A549 (cell line): Measurements from ENCODE around the gene PLEKHB1. TPM values are rescaled to one million over a fixed set of nuclear protein-coding genes. Genes with fewer than 3 reads are reported as not detected.
A peak's percentile ranks its signal among the peaks of the same experiment; 100 is the strongest.

Experiments used
- ATAC-seq, 2 experiments: fragments of 200-7000 bp in 1 of 2; fragments of >200 bp in 1 of 2; cut with Nextera tagmentation in 1 of 2; cut with Tn5 transposase in 1 of 2; 3 replicates each; pipeline versions ENCODE4 v1.8.0 to v1.9.1; 2018 to 2020; ENCODE audit warnings: mild to moderate bottlenecking in 1 of 2, moderate library complexity in 1 of 2
- CTCF ChIA-PET: fragments of 300-600 bp; sonication (Branson Sonifier 250); formaldehyde crosslinking; extraction: SDS; loops from one replicate; lab custom pipeline; 2021; ENCODE audit warnings: antibody characterized with exemption, inconsistent platforms; lab: Yijun Ruan, JAX
- POLR2A ChIA-PET: fragments of 350-600 bp; formaldehyde crosslinking; extraction: SDS; loops from one replicate; lab custom pipeline; 2021; ENCODE audit warnings: antibody characterized with exemption, inconsistent platforms; lab: Yijun Ruan, JAX
- DNase-seq, 2 experiments: peaks; one replicate each; pipeline versions ENCODE4 v3.0.0 to v3.0.0-alpha.2; 2011 to 2016; ENCODE audit warnings: low read depth in 1 of 2, low spot score in 1 of 2
- FAIRE-seq: peaks from 2 replicates; lab custom pipeline; 2011; peaks lifted over from hg19 to GRCh38; lab: Jason Lieb, UNC
- H3K27ac ChIP-seq, 2 experiments: fragments of >200 bp; sonication (Bioruptor Twin); formaldehyde crosslinking; 3 replicates each; pipeline ENCODE4 v1.5.1; 2016 to 2017
- H3K4me1 ChIP-seq: fragments of >200 bp; sonication (Bioruptor Twin); formaldehyde crosslinking; 3 replicates; pipeline ENCODE4 v1.6.1; 2016
- H3K4me2 ChIP-seq: fragments of >200 bp; sonication (Bioruptor Twin); formaldehyde crosslinking; 3 replicates; pipeline ENCODE4 v1.6.1; 2016
- H3K4me3 ChIP-seq: fragments of >200 bp; sonication (Bioruptor Twin); formaldehyde crosslinking; 3 replicates; pipeline ENCODE4 v1.5.1; 2016
- H3K9me3 ChIP-seq: fragments of >200 bp; sonication (Bioruptor Twin); formaldehyde crosslinking; 3 replicates; pipeline ENCODE4 v1.6.1; 2016
- CHD4 ChIP-seq: fragments of 200-600 bp; sonication (generic); IDR thresholded peaks from 2 replicates; pipeline ENCODE4 v1.6.1; 2016; ENCODE audit warnings: antibody characterized with exemption, mild to moderate bottlenecking, borderline replicate concordance
- EHMT2 ChIP-seq: fragments of 200-600 bp; sonication (generic); IDR thresholded peaks from 2 replicates; pipeline ENCODE4 v1.6.1; 2016; ENCODE audit warnings: antibody characterized with exemption, low read depth, mild to moderate bottlenecking, moderate library complexity
- EP300 ChIP-seq, 2 experiments: fragments of >200 bp; sonication (Bioruptor Twin); formaldehyde crosslinking; IDR thresholded peaks; 2 replicates in 1 of 2; 3 replicates in 1 of 2; pipeline ENCODE4 v1.6.1; 2016 to 2017
- FOSB ChIP-seq: fragments of 250-450 bp; sonication (Bioruptor Pico); IDR thresholded peaks from 2 replicates; pipeline ENCODE4 v1.5.0; 2020; ENCODE audit warnings: mild to moderate bottlenecking, moderate library complexity
- FOXS1 ChIP-seq: fragments of 250-450 bp; sonication (Bioruptor Pico); IDR thresholded peaks from 2 replicates; pipeline ENCODE4 v1.5.0; 2020; ENCODE audit warnings: mild to moderate bottlenecking, moderate library complexity
- HEYL ChIP-seq: fragments of 250-450 bp; sonication (Bioruptor Pico); IDR thresholded peaks from 2 replicates; pipeline ENCODE4 v1.8.0; 2021; ENCODE audit warnings: mild to moderate bottlenecking, moderate library complexity
- JUN ChIP-seq, 2 experiments: fragments of >200 bp; sonication (Bioruptor Twin); formaldehyde crosslinking; IDR thresholded peaks; 2 replicates in 1 of 2; 3 replicates in 1 of 2; pipeline ENCODE4 v1.6.1; 2016 to 2017
- KDM1A ChIP-seq: fragments of 200-600 bp; sonication (generic); IDR thresholded peaks from 2 replicates; pipeline ENCODE4 v1.6.1; 2016; ENCODE audit warnings: low read depth, mild to moderate bottlenecking
- MAFK ChIP-seq: fragments of 450-650 bp; IDR thresholded peaks from 2 replicates; pipeline ENCODE4 v1.6.1; 2014; ENCODE audit not compliant: partially characterized antibody
- NPAS2 ChIP-seq: fragments of 250-450 bp; sonication (Bioruptor Pico); IDR thresholded peaks from 2 replicates; pipeline ENCODE4 v1.8.0; 2022; ENCODE audit warnings: mild to moderate bottlenecking, moderate library complexity, borderline replicate concordance
- NR3C1 ChIP-seq: fragments of >200 bp; sonication (Bioruptor Twin); formaldehyde crosslinking; IDR thresholded peaks from 3 replicates; pipeline ENCODE4 v1.6.1; 2017
- PHF8 ChIP-seq: fragments of 200-600 bp; sonication (generic); IDR thresholded peaks from 2 replicates; pipeline ENCODE4 v1.6.1; 2016; ENCODE audit warnings: low read depth, mild to moderate bottlenecking, antibody characterized with exemption, moderate library complexity, borderline replicate concordance
- POLR2AphosphoS2 ChIP-seq: conservative IDR thresholded peaks from 2 replicates; pipeline ENCODE4 v1.6.1; 2012; ENCODE audit warnings: low read length, improper control_type of control experiment, inconsistent platforms
- RNF2 ChIP-seq: fragments of 200-600 bp; sonication (generic); IDR thresholded peaks from 2 replicates; pipeline ENCODE4 v1.6.1; 2016; ENCODE audit warnings: low read depth, mild to moderate bottlenecking, antibody characterized with exemption, moderate library complexity, borderline replicate concordance
- ZNF302 ChIP-seq: fragments of 250-450 bp; sonication (Bioruptor Pico); IDR thresholded peaks from 2 replicates; pipeline ENCODE4 v1.9.0; 2021; ENCODE audit warnings: inconsistent platforms, mild to moderate bottlenecking, moderate library complexity
- WGBS: methylation state at CpG from one replicate; pipeline ENCODE4 v1.1.6; 2017; ENCODE audit errors: missing lambda C conversion rate; 5-methylcytosine and 5-hydroxymethylcytosine counted together
- polyA minus RNA-seq: library from RNA; depleted of rRNA, polyadenylated mRNA; stranded (reverse); fragments of >200 nt; gene quantifications from 2 replicates; pipeline ENCODE4 v1.2.3, GENCODE V29; 2011; rRNA and poly(A)+ RNA removed
- polyA plus RNA-seq, 4 experiments: library from polyadenylated mRNA; depleted of rRNA in 3 of 4; stranded (reverse); fragments of >200 nt; fragmentation: RNase III in 1 of 4; extraction: RNeasy Plus Mini Kit Qiagen cat#74134 plus additional on column Dnase treatment in 1 of 4; gene quantifications; 2 replicates in 3 of 4; 3 replicates in 1 of 4; pipeline ENCODE4 v1.2.3, GENCODE V29; 2011 to 2017
- TF ChIP-seq, protein P1 (sequence below): fragments of 200-600 bp; sonication (generic); IDR thresholded peaks from 2 replicates; pipeline ENCODE4 v1.6.1; 2016; ENCODE audit warnings: antibody characterized with exemption, mild to moderate bottlenecking, moderate library complexity
- TF ChIP-seq, protein P2 (sequence below): fragments of 250-450 bp; sonication (Bioruptor Pico); IDR thresholded peaks from 2 replicates; pipeline ENCODE4 v1.5.0; 2020; ENCODE audit warnings: low read depth, mild to moderate bottlenecking, moderate library complexity
- TF ChIP-seq, protein P3 (sequence below): fragments of >200 bp; sonication (Bioruptor Twin); formaldehyde crosslinking; IDR thresholded peaks from 3 replicates; pipeline ENCODE4 v1.5.1; 2016

Gene PLEKHB1, protein sequence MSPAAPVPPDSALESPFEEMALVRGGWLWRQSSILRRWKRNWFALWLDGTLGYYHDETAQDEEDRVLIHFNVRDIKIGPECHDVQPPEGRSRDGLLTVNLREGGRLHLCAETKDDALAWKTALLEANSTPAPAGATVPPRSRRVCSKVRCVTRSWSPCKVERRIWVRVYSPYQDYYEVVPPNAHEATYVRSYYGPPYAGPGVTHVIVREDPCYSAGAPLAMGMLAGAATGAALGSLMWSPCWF
- polyA plus RNA-seq (2011; rRNA removed) (0.85 and 0.97 TPM in 2 replicates), polyA plus RNA-seq (2017; fragmentation: RNase III; extraction: RNeasy Plus Mini Kit Qiagen cat#74134 plus additional on column Dnase treatment) (0.76 to 1.2 TPM (median 1.1 TPM) in 3 replicates), polyA minus RNA-seq (0.87 and 1.8 TPM in 2 replicates)
- polyA plus RNA-seq (2012; cell fraction: cytosol; rRNA removed) = 0.39 and 0.53 TPM in 2 replicates
- polyA plus RNA-seq (2012; cell fraction: nucleus; rRNA removed) = 0.40 and 0.60 TPM in 2 replicates

DNA sequence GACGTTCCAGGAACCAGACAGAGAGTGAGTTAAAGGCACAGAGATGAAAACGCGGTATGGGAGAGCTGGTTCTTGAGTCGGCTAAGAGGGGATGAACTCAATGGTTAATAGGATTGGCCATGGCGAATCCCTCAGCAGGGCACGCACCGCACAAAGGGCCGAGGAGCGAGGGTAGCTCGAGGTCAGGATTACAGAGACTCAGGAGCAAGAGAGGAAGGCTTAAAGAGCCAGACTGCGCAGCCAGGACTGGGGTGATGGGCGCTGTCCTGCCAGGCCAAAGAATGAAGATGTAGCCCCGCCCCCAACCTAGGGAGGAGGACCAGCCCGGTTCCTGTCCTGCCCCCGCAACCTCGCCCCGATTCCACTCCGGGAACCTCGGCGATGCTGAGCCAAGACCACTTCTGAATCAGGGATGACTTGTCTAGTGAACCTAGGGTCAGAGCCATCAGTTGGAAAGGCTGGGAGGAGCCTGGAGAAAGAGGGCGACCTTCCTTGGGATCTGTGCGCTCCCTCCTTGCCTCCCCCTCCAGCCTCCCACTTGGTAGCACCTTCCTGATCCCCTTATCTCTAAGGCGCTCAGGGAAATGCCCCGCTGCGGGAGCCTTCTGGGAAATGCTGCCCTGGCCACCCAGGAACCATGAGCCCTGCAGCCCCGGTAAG lies at the start of gene PLEKHB1:
Gene PLEKHB1 (plus strand): TSS at position 610 of the 660 bp plus-strand sequence. CDS start 28 bp downstream, at position 638.
- peak within 1 kb of the TSS; percentile 60 for H3K4me2 ChIP-seq
- ChIA-PET CTCF (interaction anchor here (0.6 to 8.7 kb wide), 6 partner anchors 15 to 253 kb away, joined by 3 to 81 read pairs (median 8); no protein-coding TSS in a partner anchor), POLR2A (no interaction called here)
- no peak for FAIRE-seq
- H3K9me3 ChIP-seq = no peaks in the 10 kb centered on the region
- 77% methylated on average over 26 of the region's 26 CpGs for WGBS
- no peak within 1 kb of the TSS for H3K27ac ChIP-seq
- H3K4me3 ChIP-seq = peak within 1 kb of the TSS; percentile 18; the same call in 1 of the 3 replicates
- TF ChIP-seq PHF8 (no peak), NPAS2 (CRISPR knock-in tag) (no peak), EHMT2 (no peak), NR3C1 (no peak), ZNF302 (CRISPR knock-in tag) (no peak), JUN (IDR thresholded peaks at IDR 0.05) (no peak), EP300 (IDR thresholded peaks at IDR 0.05) (no peak)
- TF ChIP-seq, protein P1, sequence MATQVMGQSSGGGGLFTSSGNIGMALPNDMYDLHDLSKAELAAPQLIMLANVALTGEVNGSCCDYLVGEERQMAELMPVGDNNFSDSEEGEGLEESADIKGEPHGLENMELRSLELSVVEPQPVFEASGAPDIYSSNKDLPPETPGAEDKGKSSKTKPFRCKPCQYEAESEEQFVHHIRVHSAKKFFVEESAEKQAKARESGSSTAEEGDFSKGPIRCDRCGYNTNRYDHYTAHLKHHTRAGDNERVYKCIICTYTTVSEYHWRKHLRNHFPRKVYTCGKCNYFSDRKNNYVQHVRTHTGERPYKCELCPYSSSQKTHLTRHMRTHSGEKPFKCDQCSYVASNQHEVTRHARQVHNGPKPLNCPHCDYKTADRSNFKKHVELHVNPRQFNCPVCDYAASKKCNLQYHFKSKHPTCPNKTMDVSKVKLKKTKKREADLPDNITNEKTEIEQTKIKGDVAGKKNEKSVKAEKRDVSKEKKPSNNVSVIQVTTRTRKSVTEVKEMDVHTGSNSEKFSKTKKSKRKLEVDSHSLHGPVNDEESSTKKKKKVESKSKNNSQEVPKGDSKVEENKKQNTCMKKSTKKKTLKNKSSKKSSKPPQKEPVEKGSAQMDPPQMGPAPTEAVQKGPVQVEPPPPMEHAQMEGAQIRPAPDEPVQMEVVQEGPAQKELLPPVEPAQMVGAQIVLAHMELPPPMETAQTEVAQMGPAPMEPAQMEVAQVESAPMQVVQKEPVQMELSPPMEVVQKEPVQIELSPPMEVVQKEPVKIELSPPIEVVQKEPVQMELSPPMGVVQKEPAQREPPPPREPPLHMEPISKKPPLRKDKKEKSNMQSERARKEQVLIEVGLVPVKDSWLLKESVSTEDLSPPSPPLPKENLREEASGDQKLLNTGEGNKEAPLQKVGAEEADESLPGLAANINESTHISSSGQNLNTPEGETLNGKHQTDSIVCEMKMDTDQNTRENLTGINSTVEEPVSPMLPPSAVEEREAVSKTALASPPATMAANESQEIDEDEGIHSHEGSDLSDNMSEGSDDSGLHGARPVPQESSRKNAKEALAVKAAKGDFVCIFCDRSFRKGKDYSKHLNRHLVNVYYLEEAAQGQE = no peak
- TF ChIP-seq, protein P2, sequence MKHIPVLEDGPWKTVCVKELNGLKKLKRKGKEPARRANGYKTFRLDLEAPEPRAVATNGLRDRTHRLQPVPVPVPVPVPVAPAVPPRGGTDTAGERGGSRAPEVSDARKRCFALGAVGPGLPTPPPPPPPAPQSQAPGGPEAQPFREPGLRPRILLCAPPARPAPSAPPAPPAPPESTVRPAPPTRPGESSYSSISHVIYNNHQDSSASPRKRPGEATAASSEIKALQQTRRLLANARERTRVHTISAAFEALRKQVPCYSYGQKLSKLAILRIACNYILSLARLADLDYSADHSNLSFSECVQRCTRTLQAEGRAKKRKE (CRISPR knock-in tag) = no peak
- TF ChIP-seq, protein P3, sequence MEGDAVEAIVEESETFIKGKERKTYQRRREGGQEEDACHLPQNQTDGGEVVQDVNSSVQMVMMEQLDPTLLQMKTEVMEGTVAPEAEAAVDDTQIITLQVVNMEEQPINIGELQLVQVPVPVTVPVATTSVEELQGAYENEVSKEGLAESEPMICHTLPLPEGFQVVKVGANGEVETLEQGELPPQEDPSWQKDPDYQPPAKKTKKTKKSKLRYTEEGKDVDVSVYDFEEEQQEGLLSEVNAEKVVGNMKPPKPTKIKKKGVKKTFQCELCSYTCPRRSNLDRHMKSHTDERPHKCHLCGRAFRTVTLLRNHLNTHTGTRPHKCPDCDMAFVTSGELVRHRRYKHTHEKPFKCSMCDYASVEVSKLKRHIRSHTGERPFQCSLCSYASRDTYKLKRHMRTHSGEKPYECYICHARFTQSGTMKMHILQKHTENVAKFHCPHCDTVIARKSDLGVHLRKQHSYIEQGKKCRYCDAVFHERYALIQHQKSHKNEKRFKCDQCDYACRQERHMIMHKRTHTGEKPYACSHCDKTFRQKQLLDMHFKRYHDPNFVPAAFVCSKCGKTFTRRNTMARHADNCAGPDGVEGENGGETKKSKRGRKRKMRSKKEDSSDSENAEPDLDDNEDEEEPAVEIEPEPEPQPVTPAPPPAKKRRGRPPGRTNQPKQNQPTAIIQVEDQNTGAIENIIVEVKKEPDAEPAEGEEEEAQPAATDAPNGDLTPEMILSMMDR = no peak
- no peak for DNase-seq
- ATAC-seq = 0 out of 6 replicates have a peak, but pooled peaks of 1 of the 2 experiments have one; percentile 12
- no peaks in the 10 kb centered on the region for H3K4me1 ChIP-seq

DNA sequence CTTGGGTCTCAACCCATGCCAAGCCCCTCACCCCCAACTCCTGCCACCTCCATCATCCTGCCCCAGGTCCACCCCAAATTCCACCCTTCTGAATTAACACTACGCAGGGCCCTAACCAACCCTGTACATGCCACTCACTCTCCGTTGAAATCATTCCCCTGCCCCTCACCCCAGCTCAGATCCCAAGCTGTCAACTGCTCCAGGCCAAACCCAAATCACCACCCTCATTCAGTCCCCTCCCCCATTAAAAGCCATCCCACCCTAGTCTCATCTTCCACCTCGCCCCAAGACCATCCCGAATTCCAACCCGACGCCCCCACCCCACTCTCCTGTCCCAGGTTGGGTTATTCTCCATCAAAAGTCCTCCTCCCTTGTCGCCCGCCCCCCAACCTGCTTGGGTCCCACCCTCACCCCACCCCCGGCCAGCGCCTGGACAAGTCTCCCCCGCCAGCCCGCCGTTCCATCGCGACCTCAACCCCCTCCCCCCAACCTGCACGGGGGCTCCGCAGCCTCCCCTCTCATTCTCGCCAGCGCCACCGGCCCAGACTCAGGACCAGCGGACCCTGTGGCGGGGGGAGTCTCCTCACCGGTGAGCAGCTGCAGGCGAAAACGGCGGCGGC lies 48.9 kb upstream of the PLEKHB1 start:
- Histone ChIP-seq H3K4me3 (peak overlapping the region; percentile 86), H3K4me2 (peak overlapping the region; percentile 93), H3K4me1 (peaks cover 23% of the 10 kb centered on the region; the same call in 2 of the 3 replicates), H3K9me3 (no peaks in the 10 kb centered on the region), H3K27ac (peak overlapping the region; percentile 90 to 99)
- FAIRE-seq (no peak), DNase-seq (no peak), ATAC-seq (no peak)
- CTCF ChIA-PET = interaction anchor here (1.0 kb wide), 2 partner anchors 9 to 63 kb away, joined by 3 read pairs; no protein-coding TSS in a partner anchor
- 15% methylated on average over 10 of the region's 27 CpGs for WGBS
- TF ChIP-seq FOXS1 (CRISPR knock-in tag) (no peak), FOSB (CRISPR knock-in tag) (no peak), MAFK (no peak), POLR2AphosphoS2 (no peak), CHD4 (no peak), HEYL (CRISPR knock-in tag) (no peak), KDM1A (no peak), RNF2 (no peak)
- POLR2A ChIA-PET = interaction anchor here (1.0 to 1.3 kb wide), 2 partner anchors 107 to 288 kb away, joined by 5 to 12 read pairs; no protein-coding TSS in a partner anchor
